Activated naive CD4-positive, alpha-beta T cell treated with anti-CD3 and anti-CD28 coated beads, Interleukin-2, amount 50 U/mL, for 24 hours (primary cell): ENCODE data around the gene IL17C.

ENCODE experiments used
- H3K27ac Mint-ChIP-seq: one replicate; pipeline ENCODE4 v1.8.0; 2021; ENCODE audit warnings: mild to moderate bottlenecking, mixed read lengths
- H3K27me3 Mint-ChIP-seq: one replicate; pipeline ENCODE4 v1.8.0; 2021; ENCODE audit warnings: mixed read lengths
- H3K36me3 Mint-ChIP-seq: one replicate; pipeline ENCODE4 v1.8.0; 2021; ENCODE audit warnings: mixed read lengths
- H3K4me1 Mint-ChIP-seq: one replicate; pipeline ENCODE4 v1.8.0; 2021; ENCODE audit warnings: mixed read lengths
- H3K4me3 Mint-ChIP-seq: one replicate; pipeline ENCODE4 v1.8.0; 2021; ENCODE audit warnings: mild to moderate bottlenecking, mixed read lengths
- H3K9me3 Mint-ChIP-seq: one replicate; pipeline ENCODE4 v1.8.0; 2021; ENCODE audit warnings: mixed read lengths

Gene IL17C

DNA sequence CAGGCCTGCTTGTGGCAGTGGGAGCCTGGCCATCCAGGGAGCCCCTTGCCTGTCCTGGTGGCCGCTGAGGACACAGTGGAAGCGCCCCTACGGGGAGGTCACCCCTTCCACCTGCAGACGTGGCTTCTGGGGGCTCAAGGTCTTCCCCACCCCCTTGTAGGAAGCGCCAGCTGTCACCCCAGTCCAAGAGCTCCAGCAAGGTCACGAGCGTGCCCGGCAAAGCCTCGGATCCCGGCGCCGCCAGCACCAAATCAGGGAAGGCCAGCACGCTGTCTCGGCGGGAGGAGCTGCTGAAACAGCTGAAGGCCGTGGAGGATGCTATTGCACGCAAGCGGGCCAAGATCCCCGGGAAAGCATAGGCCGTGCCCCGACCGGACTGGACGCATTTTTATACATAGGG lies 7.4 kb upstream of the IL17C start:
- H3K9me3 Mint-ChIP-seq: no peaks in the 10 kb centered on the region
- no peak overlapping the region for H3K4me3 Mint-ChIP-seq
- no peak overlapping the region for H3K27ac Mint-ChIP-seq
- H3K4me1 Mint-ChIP-seq: peaks cover 10% of the 10 kb centered on the region
- no peaks in the 10 kb centered on the region for H3K27me3 Mint-ChIP-seq
- peaks cover 2% of the 10 kb centered on the region for H3K36me3 Mint-ChIP-seq

DNA sequence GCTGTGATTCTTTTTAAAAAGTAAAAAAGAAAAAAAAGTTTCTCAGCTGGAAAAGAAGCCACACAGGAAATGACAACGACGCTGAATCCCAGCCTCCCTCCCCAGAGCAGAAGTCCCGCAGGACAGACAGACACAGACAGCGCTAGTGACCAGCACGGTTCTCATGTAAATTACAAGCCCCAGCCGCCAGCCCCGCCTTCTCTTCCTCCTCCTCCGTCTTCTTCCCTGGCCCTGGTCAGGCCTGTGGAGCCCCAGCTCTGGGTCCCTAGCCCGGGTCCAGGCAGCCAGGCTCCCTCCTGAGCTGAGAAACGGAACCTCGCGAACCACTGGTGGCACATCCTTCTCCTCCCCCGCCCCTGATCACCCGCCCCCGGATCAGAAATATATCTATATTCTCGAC lies 7.0 kb upstream of the IL17C start:
- Mint-ChIP-seq H3K4me1 (peaks cover 15% of the 10 kb centered on the region), H3K9me3 (no peaks in the 10 kb centered on the region), H3K27me3 (no peaks in the 10 kb centered on the region), H3K4me3 (no peak overlapping the region), H3K36me3 (peaks cover 2% of the 10 kb centered on the region), H3K27ac (no peak overlapping the region)

DNA sequence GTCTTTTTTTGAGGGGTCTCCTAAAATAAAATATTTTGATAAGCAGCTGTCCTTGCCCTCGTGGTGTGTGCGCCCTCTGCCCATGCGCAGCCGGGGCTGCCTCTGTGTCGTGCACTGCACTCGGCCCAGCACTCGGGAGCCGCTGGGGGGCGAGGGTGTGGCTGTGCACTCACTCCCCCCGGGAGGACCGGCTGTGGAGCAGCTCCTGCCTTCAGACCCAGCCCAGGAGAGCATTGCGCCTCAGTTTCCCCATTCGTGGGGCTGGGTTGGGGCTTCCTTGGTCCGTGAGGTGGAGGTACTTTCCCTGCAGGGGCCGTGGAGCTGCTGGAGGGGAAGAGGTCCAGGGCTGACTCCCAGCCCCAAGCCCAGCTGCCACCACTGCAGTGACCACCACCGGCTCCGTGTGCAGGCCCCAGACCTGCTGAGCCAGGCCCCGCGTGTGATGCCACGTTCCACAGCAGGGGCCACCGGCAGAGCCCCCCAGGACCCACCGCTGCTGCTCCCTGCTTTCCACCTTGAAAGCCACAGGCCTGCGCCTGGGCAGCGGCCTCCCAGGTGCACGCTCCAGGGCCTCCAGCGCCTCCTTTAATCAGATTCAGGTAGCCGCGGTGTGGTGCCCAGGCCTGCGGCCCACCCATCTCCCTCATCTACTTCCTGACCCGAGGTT lies 6.3 kb upstream of the IL17C start:
- no peak overlapping the region for H3K27ac Mint-ChIP-seq
- H3K36me3 Mint-ChIP-seq: peaks cover 2% of the 10 kb centered on the region
- H3K4me3 Mint-ChIP-seq: no peak overlapping the region
- peaks cover 16% of the 10 kb centered on the region for H3K4me1 Mint-ChIP-seq
- H3K9me3 Mint-ChIP-seq: no peaks in the 10 kb centered on the region
- H3K27me3 Mint-ChIP-seq: no peaks in the 10 kb centered on the region

DNA sequence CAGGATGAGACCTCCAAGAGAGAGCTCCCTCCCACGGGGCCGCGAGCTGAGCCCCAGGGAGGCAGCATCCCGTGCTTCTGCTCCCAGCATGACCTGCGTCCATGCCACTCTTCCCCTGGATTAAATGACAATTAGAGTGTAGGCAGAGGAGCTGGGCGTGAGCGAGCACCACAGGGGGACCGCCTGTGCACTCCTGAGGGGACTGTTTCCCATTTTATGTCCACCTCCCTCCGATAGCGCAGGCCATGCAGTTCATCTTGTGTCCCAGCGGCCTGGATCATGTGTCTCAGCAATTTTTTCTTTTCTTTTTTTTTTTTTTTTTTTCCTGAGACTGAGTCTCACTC lies 5.8 kb upstream of the IL17C start:
- H3K9me3 Mint-ChIP-seq: no peaks in the 10 kb centered on the region
- peaks cover 21% of the 10 kb centered on the region for H3K4me1 Mint-ChIP-seq
- peaks cover 1% of the 10 kb centered on the region for H3K27me3 Mint-ChIP-seq
- no peak overlapping the region for H3K4me3 Mint-ChIP-seq
- peaks cover 2% of the 10 kb centered on the region for H3K36me3 Mint-ChIP-seq
- H3K27ac Mint-ChIP-seq: no peak overlapping the region

DNA sequence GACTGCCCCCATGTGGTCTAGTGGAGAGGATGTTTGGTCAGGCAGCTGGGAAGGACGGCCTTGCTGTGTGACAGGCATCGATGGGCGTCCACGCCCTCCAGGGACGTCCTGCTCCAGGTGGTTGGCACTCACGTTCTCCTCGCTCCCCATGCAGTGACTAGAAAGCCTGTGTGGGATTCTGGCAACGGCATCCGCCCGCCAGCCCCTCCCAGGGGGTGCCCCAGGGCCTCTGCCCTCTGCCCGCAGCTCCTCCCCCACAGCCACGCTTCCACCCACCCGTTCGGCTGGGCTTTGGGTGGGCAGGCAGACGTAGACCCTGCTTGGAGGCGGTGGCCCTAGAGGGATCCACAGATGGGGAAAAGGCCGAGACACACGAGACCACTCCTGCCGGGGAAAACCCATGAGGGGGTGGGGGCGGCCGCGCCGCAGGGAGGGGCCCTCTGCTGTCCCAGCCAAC lies 4.7 kb upstream of the IL17C start:
- Mint-ChIP-seq H3K27ac (no peak overlapping the region), H3K4me1 (peaks cover 32% of the 10 kb centered on the region), H3K36me3 (peaks cover 2% of the 10 kb centered on the region), H3K9me3 (no peaks in the 10 kb centered on the region), H3K4me3 (peak overlapping the region; percentile 65), H3K27me3 (peaks cover 1% of the 10 kb centered on the region)

DNA sequence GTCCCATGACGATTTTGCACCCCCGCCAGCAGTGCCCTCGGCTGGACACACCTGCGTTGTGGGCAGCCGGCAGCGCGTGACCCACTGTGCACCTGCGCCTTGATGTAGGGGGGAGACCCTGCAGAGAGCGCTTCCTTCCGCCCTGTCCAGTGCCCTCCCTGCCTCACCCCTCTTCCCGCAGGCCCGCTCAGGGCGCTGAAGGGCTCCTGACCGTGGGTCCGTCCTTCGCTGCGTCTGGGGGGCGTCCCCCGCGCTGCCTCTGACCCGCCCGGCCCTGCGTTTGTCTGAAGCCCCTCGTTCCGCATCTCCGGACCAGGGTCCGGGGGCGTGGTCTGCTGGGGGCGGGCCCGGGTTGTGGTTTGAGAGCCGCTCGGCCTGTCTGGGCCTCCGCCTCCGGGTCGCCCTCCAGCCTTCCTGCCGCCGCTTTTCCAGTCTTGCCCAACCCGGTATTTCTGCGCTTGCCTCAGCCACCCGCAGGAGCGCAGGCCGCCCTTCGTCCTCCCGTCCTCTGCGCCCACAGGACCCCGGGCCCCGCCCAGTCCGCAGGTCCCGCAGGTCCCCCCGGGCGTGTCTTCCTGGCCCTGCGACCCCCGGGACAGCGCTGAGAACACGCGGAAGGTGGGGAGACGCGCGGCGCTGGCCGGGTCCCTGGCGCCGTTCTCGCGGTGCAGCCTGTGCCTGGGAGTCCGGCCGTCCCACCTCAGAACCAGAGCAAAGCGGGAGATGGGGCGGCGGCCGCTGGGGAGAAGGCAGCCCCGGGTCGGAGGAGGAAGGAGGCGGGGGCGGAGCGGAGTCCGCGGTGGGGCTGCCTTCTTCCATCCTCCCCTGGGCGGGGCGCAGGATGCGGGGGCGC lies 4.0 kb upstream of the IL17C start:
- Mint-ChIP-seq H3K9me3 (no peaks in the 10 kb centered on the region), H3K4me3 (peak overlapping the region; percentile 74), H3K27ac (no peak overlapping the region), H3K27me3 (peaks cover 1% of the 10 kb centered on the region), H3K4me1 (peaks cover 35% of the 10 kb centered on the region), H3K36me3 (peaks cover 2% of the 10 kb centered on the region)

DNA sequence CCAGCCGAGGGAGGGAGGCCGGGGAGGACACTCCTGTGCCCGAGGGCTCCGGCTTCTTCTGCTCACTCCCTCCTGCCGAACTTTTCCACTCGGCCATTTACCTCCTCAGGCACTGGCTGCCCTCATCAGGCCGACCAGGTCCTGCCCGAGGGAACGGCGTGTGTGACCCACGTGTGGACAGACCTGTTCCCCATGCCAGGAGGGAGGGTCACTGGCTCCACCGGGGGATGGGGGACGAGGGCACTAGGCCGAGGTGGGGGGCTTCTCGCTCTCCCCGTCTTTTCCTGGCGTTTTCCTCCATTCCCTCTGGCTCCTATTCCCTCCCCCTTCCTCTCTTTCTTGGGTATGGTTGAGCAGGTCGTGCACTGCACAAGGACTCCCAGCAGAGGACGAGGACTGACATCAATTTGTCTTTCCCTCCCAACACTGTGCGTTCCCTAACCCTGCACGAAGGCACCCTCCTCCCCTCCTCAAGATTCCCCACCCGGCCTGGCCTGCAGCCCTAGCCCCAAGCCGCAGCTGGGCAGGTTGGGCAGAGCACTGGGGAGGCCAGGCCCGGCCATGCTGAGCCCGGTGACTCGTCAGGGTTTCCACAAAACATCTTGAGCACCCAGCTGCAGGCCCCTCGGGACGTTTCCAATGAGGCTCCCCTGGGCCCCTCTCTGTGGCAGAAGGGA lies 3.2 kb upstream of the IL17C start:
- peaks cover 37% of the 10 kb centered on the region for H3K4me1 Mint-ChIP-seq
- peaks cover 1% of the 10 kb centered on the region for H3K27me3 Mint-ChIP-seq
- no peaks in the 10 kb centered on the region for H3K9me3 Mint-ChIP-seq
- H3K27ac Mint-ChIP-seq: no peak overlapping the region
- peaks cover 2% of the 10 kb centered on the region for H3K36me3 Mint-ChIP-seq
- peak overlapping the region; percentile 74 for H3K4me3 Mint-ChIP-seq

DNA sequence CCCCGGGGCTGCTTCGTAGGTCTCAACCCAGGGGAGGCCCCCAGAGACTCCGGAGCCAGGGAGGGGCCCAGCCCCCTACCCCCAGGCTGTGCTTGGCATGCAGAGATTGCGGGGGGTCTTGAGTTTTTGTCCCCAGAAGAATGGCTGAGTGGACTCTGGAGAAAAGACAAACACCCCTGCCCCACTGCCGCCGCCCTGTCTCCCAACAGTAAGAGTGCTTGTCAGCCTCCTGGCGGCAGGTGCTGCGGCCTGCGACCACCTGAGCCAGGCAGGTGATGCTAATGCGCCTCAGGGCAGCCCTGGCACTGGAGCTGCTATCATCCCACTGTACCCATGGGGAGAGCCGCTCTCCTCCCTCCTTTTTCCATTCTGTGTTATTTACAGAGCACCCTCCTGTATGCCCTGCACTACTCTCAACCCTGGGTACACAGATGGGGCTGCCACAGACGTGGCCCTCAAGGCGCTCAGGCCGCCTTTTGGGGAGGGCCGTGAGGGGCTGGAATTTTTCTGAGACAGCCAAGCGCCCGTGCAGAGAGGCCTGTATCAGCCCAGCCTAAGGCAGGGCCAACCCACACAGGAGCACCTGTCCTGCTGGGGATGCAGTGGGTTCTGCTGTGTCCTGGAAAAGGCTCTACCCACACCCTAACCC lies 2.6 kb upstream of the IL17C start:
- no peaks in the 10 kb centered on the region for H3K9me3 Mint-ChIP-seq
- H3K36me3 Mint-ChIP-seq: peaks cover 2% of the 10 kb centered on the region
- H3K27me3 Mint-ChIP-seq: peaks cover 3% of the 10 kb centered on the region
- H3K4me3 Mint-ChIP-seq: no peak overlapping the region
- no peak overlapping the region for H3K27ac Mint-ChIP-seq
- peaks cover 43% of the 10 kb centered on the region for H3K4me1 Mint-ChIP-seq

DNA sequence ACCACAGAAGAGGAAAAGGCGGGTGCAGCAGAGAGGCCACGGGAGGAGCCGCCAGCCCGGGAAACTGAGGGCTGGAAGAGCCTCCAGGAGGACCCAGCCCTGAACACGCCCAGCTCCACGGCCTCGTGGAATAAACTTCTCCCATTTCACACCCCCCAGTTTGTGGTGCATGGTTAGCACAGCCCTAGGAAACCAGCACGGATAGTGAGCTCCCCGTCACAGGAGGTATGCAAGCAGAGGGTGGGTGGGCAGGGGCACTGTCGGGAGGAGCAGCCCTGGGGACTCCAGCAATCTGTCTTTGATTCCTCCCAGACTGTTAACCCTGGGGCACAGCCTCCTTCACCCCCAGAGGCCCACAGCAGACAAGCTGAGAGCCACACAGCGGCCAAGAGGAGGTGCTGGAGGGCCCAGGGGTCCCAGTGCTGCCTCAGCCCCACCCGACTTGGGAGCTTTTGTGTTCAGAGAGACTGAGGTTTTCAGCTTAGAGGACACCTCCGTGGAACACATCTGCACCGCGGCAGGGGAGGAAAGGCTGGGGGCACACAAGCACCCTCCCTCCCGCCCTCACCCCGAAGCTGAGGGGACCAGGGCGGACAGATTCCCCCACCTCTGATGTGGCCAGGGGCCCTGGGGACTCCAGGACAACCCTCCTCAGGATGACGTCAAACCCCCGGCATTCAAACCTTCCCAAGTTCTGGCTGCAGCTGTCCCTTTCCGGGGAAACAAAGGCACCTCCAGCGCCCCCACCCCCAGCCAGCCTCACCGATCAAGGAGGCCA lies 1.7 kb upstream of the IL17C start:
- no peaks in the 10 kb centered on the region for H3K36me3 Mint-ChIP-seq
- H3K27ac Mint-ChIP-seq: no peak overlapping the region
- no peaks in the 10 kb centered on the region for H3K9me3 Mint-ChIP-seq
- peaks cover 3% of the 10 kb centered on the region for H3K27me3 Mint-ChIP-seq
- peaks cover 43% of the 10 kb centered on the region for H3K4me1 Mint-ChIP-seq
- peak overlapping the region; percentile 57 for H3K4me3 Mint-ChIP-seq

DNA sequence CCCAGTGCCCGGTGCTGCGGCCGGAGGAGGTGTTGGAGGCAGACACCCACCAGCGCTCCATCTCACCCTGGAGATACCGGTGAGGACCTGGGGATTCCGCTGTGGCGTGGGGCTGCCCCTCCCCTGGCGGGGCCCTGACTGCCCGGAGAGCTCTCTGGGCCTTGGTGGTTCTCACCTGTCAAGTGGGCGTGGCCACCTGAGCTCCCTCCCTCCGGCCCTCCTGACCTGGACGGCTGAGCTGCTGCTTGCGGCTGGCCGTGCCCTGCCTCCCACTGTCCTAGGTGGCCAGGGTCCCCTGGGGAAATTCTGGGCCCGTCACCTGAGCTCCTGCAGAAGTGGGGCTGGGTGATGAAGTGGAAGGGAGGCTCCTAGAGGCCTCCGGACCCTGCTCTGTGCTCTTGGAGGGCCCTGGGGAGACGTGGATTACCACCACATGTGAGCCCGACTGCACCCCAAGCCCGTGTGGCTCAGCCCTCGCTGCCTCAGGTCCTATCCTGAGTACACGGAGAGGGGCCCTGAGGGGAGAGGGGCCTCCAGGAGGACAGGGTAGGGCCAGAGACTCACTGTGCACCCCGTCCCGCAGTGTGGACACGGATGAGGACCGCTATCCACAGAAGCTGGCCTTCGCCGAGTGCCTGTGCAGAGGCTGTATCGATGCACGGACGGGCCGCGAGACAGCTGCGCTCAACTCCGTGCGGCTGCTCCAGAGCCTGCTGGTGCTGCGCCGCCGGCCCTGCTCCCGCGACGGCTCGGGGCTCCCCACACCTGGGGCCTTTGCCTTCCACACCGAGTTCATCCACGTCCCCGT lies 1.1 kb downstream of the IL17C start:
- Mint-ChIP-seq H3K27me3 (peaks cover 3% of the 10 kb centered on the region), H3K4me3 (no peak overlapping the region), H3K27ac (no peak overlapping the region), H3K9me3 (no peaks in the 10 kb centered on the region), H3K36me3 (peaks cover 2% of the 10 kb centered on the region), H3K4me1 (peaks cover 38% of the 10 kb centered on the region)

DNA sequence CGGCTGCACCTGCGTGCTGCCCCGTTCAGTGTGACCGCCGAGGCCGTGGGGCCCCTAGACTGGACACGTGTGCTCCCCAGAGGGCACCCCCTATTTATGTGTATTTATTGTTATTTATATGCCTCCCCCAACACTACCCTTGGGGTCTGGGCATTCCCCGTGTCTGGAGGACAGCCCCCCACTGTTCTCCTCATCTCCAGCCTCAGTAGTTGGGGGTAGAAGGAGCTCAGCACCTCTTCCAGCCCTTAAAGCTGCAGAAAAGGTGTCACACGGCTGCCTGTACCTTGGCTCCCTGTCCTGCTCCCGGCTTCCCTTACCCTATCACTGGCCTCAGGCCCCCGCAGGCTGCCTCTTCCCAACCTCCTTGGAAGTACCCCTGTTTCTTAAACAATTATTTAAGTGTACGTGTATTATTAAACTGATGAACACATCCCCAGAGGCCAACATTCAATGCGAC lies 1.7 kb downstream of the IL17C start:
- Mint-ChIP-seq H3K9me3 (no peaks in the 10 kb centered on the region), H3K36me3 (peaks cover 2% of the 10 kb centered on the region), H3K27ac (peak overlapping the region; percentile 36), H3K27me3 (peaks cover 3% of the 10 kb centered on the region), H3K4me3 (no peak overlapping the region), H3K4me1 (peaks cover 39% of the 10 kb centered on the region)

DNA sequence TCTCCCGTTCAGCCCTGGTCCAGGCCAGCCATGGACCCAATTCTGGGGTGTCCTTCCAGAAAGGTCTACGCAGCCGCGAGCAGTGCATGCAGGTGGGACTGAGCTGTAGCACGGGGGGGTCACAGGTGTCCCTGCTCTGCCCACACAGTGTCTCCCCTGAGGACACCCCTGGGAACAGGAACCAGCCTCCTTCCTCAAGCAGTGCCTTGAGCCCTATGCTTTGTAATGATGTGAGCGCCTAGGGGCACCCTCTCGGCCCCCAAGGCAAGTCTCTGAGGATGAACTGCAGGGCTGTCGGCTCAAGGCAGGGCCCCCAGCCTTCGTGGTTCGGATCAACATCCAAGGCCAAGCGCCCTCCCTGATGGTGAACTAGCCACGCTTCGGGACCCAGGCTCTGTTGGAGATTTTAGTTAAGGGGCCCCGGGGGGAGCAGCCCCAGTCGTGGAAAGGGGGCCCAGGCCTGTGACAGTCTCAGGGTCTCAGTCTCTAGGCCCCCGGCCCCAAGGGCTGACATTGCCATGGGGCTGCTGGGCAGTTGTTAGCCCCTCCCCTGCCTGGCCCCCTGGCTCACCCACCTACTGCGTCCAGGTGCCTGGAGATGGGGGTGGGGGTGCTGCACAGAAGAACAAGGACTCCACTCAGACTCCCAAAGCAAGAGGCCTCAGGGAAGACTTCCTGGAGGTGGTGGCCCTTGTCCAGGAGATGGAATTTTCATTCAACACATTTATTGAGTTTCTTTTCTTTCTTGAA lies 2.3 kb downstream of the IL17C start:
- Mint-ChIP-seq H3K27ac (peak overlapping the region; percentile 36), H3K27me3 (peaks cover 3% of the 10 kb centered on the region), H3K9me3 (no peaks in the 10 kb centered on the region), H3K4me1 (peaks cover 38% of the 10 kb centered on the region), H3K4me3 (no peak overlapping the region), H3K36me3 (peaks cover 2% of the 10 kb centered on the region)

DNA sequence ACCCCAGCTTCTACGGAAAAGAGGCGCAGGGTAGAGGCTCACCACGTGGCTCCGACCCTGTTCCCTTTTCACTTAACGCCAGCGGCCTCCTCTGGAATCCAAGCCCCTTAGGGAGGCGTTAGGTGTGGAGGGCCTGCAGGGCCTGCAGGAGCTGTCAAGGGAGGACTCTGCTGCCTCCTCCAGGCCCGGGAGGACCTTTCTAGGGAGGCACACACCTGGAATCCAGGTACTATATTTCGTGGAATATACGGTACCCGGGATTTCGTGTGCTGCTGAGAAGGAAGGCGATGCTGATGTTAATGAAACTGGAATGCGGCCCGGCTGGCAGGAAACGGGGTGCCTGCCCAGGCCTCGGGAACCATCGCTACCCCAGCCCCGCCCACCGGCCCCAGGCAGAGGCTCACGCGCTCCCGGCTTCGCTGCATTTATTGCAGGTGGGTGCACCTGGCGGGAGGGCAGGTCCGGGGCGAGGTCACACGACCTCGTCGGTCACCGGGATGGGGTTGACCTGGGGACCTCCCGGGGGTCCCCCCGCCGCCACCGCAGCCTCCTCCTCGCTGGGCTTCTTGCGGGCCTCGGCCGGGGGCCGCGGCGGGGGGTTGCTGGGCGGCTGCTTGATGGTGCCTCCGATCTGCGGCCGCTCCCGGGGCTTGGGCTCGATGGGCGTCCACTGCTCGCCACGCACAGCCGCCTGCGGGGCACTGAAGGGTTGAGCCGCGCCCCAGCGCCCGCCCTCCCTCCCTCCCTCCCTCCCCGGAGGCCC lies 4.7 kb downstream of the IL17C start:
- H3K27me3 Mint-ChIP-seq: peaks cover 1% of the 10 kb centered on the region
- peaks cover 2% of the 10 kb centered on the region for H3K36me3 Mint-ChIP-seq
- H3K4me1 Mint-ChIP-seq: peaks cover 21% of the 10 kb centered on the region
- no peak overlapping the region for H3K4me3 Mint-ChIP-seq
- H3K27ac Mint-ChIP-seq: no peak overlapping the region
- no peaks in the 10 kb centered on the region for H3K9me3 Mint-ChIP-seq
